Trophoblast cell (in vitro differentiated cells and primary cell): ENCODE results near the gene GRID1.
A peak's percentile ranks its signal among the peaks of the same experiment; 100 is the strongest.

Experiments used
- DNase-seq, 2 donors: peaks; one replicate each; pipeline ENCODE4 v3.0.0-alpha.2; 2016
- H2AFZ ChIP-seq: 2 replicates; pipeline ENCODE4 v1.6.1; 2013; ENCODE audit warnings: low read length, moderate library complexity, mild to moderate bottlenecking; ENCODE audit not compliant: insufficient read depth, poor library complexity
- H2AK5ac ChIP-seq: 2 replicates; pipeline ENCODE4 v1.6.1; 2013; ENCODE audit warnings: mild to moderate bottlenecking, low read length
- H2BK120ac ChIP-seq: 2 replicates; pipeline ENCODE4 v1.6.1; 2013; ENCODE audit warnings: low read length, mild to moderate bottlenecking, moderate library complexity; ENCODE audit not compliant: insufficient read depth, poor library complexity
- H2BK12ac ChIP-seq: 2 replicates; pipeline ENCODE4 v1.6.1; 2013; ENCODE audit warnings: mild to moderate bottlenecking, low read length, moderate library complexity
- H2BK5ac ChIP-seq: 2 replicates; pipeline ENCODE4 v1.6.1; 2013; ENCODE audit warnings: low read length, low read depth, moderate library complexity, mild to moderate bottlenecking; ENCODE audit not compliant: poor library complexity
- H3K14ac ChIP-seq: 2 replicates; pipeline ENCODE4 v1.6.1; 2013; ENCODE audit warnings: mild to moderate bottlenecking, low read length
- H3K18ac ChIP-seq: 2 replicates; pipeline ENCODE4 v1.6.1; 2013; ENCODE audit warnings: mild to moderate bottlenecking, low read length
- H3K23ac ChIP-seq: 2 replicates; pipeline ENCODE4 v1.6.1; 2013; ENCODE audit warnings: low read length
- H3K27ac ChIP-seq: 2 replicates; pipeline ENCODE4 v1.5.1; 2013; ENCODE audit warnings: low read depth, mild to moderate bottlenecking, inconsistent platforms, low read length, moderate library complexity
- H3K27me3 ChIP-seq: 2 replicates; pipeline ENCODE4 v1.6.1; 2013; ENCODE audit warnings: inconsistent platforms, mild to moderate bottlenecking, low read length, moderate library complexity; ENCODE audit not compliant: insufficient read depth
- H3K36me3 ChIP-seq, 2 experiments: 1 replicate in 1 of 2; 2 replicates in 1 of 2; pipeline ENCODE4 v1.6.1; 2013; ENCODE audit warnings: low read length in 2 of 2, mild to moderate bottlenecking in 2 of 2, moderate library complexity in 1 of 2; ENCODE audit not compliant: insufficient read depth in 2 of 2, control insufficient read depth in 1 of 2
- H3K4ac ChIP-seq: 2 replicates; pipeline ENCODE4 v1.6.1; 2013; ENCODE audit warnings: low read depth, mild to moderate bottlenecking, low read length, moderate library complexity
- H3K4me1 ChIP-seq, 2 experiments: 1 replicate in 1 of 2; 2 replicates in 1 of 2; pipeline ENCODE4 v1.6.1; 2013; ENCODE audit warnings: low read length in 2 of 2, mild to moderate bottlenecking in 2 of 2, moderate library complexity in 1 of 2; ENCODE audit not compliant: insufficient read depth in 2 of 2, control insufficient read depth in 1 of 2
- H3K4me2 ChIP-seq: 2 replicates; pipeline ENCODE4 v1.6.1; 2013; ENCODE audit warnings: inconsistent platforms, mild to moderate bottlenecking, low read length, moderate library complexity
- H3K4me3 ChIP-seq: 2 replicates; pipeline ENCODE4 v1.5.1; 2013; ENCODE audit warnings: mild to moderate bottlenecking, low read depth, low read length, inconsistent platforms
- H3K79me1 ChIP-seq: one replicate; pipeline ENCODE4 v1.6.1; 2013; ENCODE audit warnings: low read length
- H3K79me2 ChIP-seq: 2 replicates; pipeline ENCODE4 v1.6.1; 2013; ENCODE audit warnings: low read length, mild to moderate bottlenecking; ENCODE audit not compliant: control insufficient read depth, insufficient read depth, poor library complexity
- H3K9ac ChIP-seq: 2 replicates; pipeline ENCODE4 v1.6.1; 2013; ENCODE audit warnings: mild to moderate bottlenecking, low read length
- H3K9me3 ChIP-seq: 2 replicates; pipeline ENCODE4 v1.6.1; 2013; ENCODE audit warnings: low read depth, mild to moderate bottlenecking, control low read depth, inconsistent platforms, low read length; ENCODE audit not compliant: insufficient read depth
- H4K12ac ChIP-seq: 2 replicates; pipeline ENCODE4 v1.6.1; 2013; ENCODE audit warnings: low read depth, mild to moderate bottlenecking, low read length, moderate library complexity
- H4K8ac ChIP-seq: 2 replicates; pipeline ENCODE4 v1.6.1; 2013; ENCODE audit warnings: low read depth, mild to moderate bottlenecking, low read length, moderate library complexity
- H4K91ac ChIP-seq: one replicate; pipeline ENCODE4 v1.6.1; 2013; ENCODE audit warnings: low read depth, mild to moderate bottlenecking, low read length, moderate library complexity
- WGBS: extraction: QIAGEN DNeasy Blood & Tissue Kit; methylation state at CpG from one replicate; pipeline ENCODE4 v1.1.7; 2013; ENCODE audit warnings: missing lambda C conversion rate; ENCODE audit not compliant: insufficient read length, insufficient coverage; ENCODE audit errors: extremely low coverage; 5-methylcytosine and 5-hydroxymethylcytosine counted together

The GRID1 gene

GRCh38 chr10:86411852-86412560 is 45.4 kb upstream of the GRID1 start:
- Histone ChIP-seq H2BK5ac (no peak overlapping the region), H3K79me2 (no peaks in the 10 kb centered on the region), H3K23ac (no peak overlapping the region)

GRCh38 chr10:86411281-86411841 is 44.8 kb upstream of the GRID1 start:
- H4K91ac ChIP-seq: no peak overlapping the region
- H3K79me2 ChIP-seq: no peaks in the 10 kb centered on the region
- H3K4me3 ChIP-seq: no peak overlapping the region
- H2BK120ac ChIP-seq: no peak overlapping the region
- no peak overlapping the region for H4K8ac ChIP-seq
- no peak overlapping the region for H3K4me2 ChIP-seq
- H3K27me3 ChIP-seq: no peaks in the 10 kb centered on the region
- no peaks in the 10 kb centered on the region for H3K36me3 ChIP-seq
- H3K9me3 ChIP-seq: peaks cover 2% of the 10 kb centered on the region
- peak in 1 of 2 donors; percentile 13 for DNase-seq
- H2BK5ac ChIP-seq: no peak overlapping the region
- no peaks in the 10 kb centered on the region for H3K79me1 ChIP-seq
- no peak overlapping the region for H2BK12ac ChIP-seq
- H2AK5ac ChIP-seq: no peak overlapping the region
- H3K4ac ChIP-seq: no peak overlapping the region
- H4K12ac ChIP-seq: no peak overlapping the region
- H3K4me1 ChIP-seq: no peaks in the 10 kb centered on the region
- H3K9ac ChIP-seq: no peak overlapping the region
- no peak overlapping the region for H3K18ac ChIP-seq
- H3K27ac ChIP-seq: no peak overlapping the region
- no peak overlapping the region for H3K23ac ChIP-seq
- no peak overlapping the region for H3K14ac ChIP-seq
- no CpG with 5 or more reads among the region's 7 CpGs for WGBS
- no peak overlapping the region for H2AFZ ChIP-seq

More at GRCh38 chr10:86411852-86412560, 45.4 kb upstream of the GRID1 start:
- Histone ChIP-seq H3K4ac (no peak overlapping the region), H2BK120ac (no peak overlapping the region), H3K14ac (no peak overlapping the region), H3K9ac (no peak overlapping the region), H3K27me3 (no peaks in the 10 kb centered on the region), H4K8ac (no peak overlapping the region), H3K36me3 (no peaks in the 10 kb centered on the region), H4K91ac (no peak overlapping the region), H2BK12ac (no peak overlapping the region), H2AK5ac (no peak overlapping the region), H3K9me3 (peaks cover 2% of the 10 kb centered on the region), H3K4me2 (no peak overlapping the region), H3K4me1 (no peaks in the 10 kb centered on the region), H3K4me3 (no peak overlapping the region), H3K27ac (no peak overlapping the region), H3K18ac (no peak overlapping the region), H4K12ac (no peak overlapping the region), H2AFZ (no peak overlapping the region), H3K79me1 (no peaks in the 10 kb centered on the region)
- no CpG with 5 or more reads among the region's 6 CpGs for WGBS
- DNase-seq: no peak

- Histone ChIP-seq H3K4me3 (no peak overlapping the region), H2BK5ac (no peak overlapping the region), H4K12ac (no peak overlapping the region), H3K4me1 (no peaks in the 10 kb centered on the region), H3K9me3 (peaks cover 2% of the 10 kb centered on the region), H3K9ac (no peak overlapping the region), H4K8ac (no peak overlapping the region), H2BK120ac (no peak overlapping the region), H2AFZ (no peak overlapping the region), H3K18ac (no peak overlapping the region), H3K4ac (no peak overlapping the region), H3K14ac (no peak overlapping the region), H3K27ac (no peak overlapping the region), H2AK5ac (no peak overlapping the region), H3K79me1 (no peaks in the 10 kb centered on the region), H3K36me3 (no peaks in the 10 kb centered on the region), H3K79me2 (no peaks in the 10 kb centered on the region), H3K4me2 (no peak overlapping the region), H4K91ac (no peak overlapping the region), H3K23ac (no peak overlapping the region), H3K27me3 (no peaks in the 10 kb centered on the region), H2BK12ac (no peak overlapping the region)
- DNase-seq: peak in 1 of 2 donors; percentile 69
- WGBS: no CpG with 5 or more reads among the region's 4 CpGs
Measured at GRCh38 chr10:86410542-86411124, 44.0 kb upstream of the GRID1 start.

- Histone ChIP-seq H4K8ac (no peak overlapping the region), H3K14ac (no peak overlapping the region), H3K18ac (no peak overlapping the region), H2AK5ac (no peak overlapping the region), H3K27me3 (no peaks in the 10 kb centered on the region), H3K4me1 (no peaks in the 10 kb centered on the region), H3K23ac (no peak overlapping the region), H2BK5ac (no peak overlapping the region), H2AFZ (no peak overlapping the region), H3K36me3 (no peaks in the 10 kb centered on the region), H3K9me3 (peaks cover 2% of the 10 kb centered on the region), H4K12ac (no peak overlapping the region), H3K79me2 (no peaks in the 10 kb centered on the region), H3K4me2 (no peak overlapping the region), H3K9ac (no peak overlapping the region), H3K79me1 (no peaks in the 10 kb centered on the region), H3K4me3 (no peak overlapping the region), H3K4ac (no peak overlapping the region), H3K27ac (no peak overlapping the region), H2BK120ac (no peak overlapping the region), H2BK12ac (no peak overlapping the region), H4K91ac (no peak overlapping the region)
- no peak for DNase-seq
- no CpG with 5 or more reads among the region's 1 CpG for WGBS
Measured at GRCh38 chr10:86409183-86409582, 42.6 kb upstream of the GRID1 start.
